ENCODE data around the gene ZCCHC7.

DNA sequence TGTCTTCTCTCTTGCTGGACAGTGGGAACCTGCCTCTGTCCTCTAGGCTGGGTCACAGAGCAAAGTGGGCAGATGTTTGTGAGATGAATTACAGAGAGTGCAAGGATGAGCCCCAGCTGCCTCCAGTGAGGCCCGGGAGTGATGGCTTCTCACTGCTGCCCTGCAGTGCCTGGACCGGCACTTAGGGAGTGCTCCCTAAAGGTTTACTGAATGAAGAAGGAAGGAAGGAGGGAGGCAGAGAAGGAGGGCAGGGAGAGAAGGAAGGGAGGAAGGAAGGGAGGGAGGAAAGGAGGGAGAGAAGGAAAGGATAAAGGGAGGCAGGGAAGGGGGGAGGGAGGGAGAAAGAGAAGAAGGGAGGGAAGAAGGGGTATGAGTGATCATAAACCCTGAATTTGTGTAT lies 259.5 kb downstream of the ZCCHC7 start:
- TF ChIP-seq, protein P1, sequence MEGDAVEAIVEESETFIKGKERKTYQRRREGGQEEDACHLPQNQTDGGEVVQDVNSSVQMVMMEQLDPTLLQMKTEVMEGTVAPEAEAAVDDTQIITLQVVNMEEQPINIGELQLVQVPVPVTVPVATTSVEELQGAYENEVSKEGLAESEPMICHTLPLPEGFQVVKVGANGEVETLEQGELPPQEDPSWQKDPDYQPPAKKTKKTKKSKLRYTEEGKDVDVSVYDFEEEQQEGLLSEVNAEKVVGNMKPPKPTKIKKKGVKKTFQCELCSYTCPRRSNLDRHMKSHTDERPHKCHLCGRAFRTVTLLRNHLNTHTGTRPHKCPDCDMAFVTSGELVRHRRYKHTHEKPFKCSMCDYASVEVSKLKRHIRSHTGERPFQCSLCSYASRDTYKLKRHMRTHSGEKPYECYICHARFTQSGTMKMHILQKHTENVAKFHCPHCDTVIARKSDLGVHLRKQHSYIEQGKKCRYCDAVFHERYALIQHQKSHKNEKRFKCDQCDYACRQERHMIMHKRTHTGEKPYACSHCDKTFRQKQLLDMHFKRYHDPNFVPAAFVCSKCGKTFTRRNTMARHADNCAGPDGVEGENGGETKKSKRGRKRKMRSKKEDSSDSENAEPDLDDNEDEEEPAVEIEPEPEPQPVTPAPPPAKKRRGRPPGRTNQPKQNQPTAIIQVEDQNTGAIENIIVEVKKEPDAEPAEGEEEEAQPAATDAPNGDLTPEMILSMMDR (IDR thresholded peaks at IDR 0.05; ENCODE audit: extremely low read depth in 1 of 2, insufficient read depth in 1 of 2, low read depth in 1 of 2, low read length in 2 of 2): no peak
- TF ChIP-seq, protein P2, sequence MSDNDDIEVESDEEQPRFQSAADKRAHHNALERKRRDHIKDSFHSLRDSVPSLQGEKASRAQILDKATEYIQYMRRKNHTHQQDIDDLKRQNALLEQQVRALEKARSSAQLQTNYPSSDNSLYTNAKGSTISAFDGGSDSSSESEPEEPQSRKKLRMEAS (IDR thresholded peaks at IDR 0.05; ENCODE audit: insufficient read depth, insufficient read length): no peak
- TF ChIP-seq EZH2 (IDR thresholded peaks at IDR 0.05; ENCODE audit: borderline replicate concordance, low read depth, low read length, severe bottlenecking) (no peak), POLR2AphosphoS5 (IDR thresholded peaks at IDR 0.05; ENCODE audit: insufficient read depth, low read depth, low read length) (no peak), POLR2A (IDR thresholded peaks at IDR 0.05; ENCODE audit: low read depth, low read length) (no peak), MYC (IDR thresholded peaks at IDR 0.05; ENCODE audit: low read depth, low read length) (no peak)
